ENCODE measurements around the gene CTPS2.
"Not testable (repeated sequence)": the region's sequence is repeated elsewhere in the genome, so short reads cannot be mapped to it uniquely, and the experiment has no call there.

Gene CTPS2

GRCh38 chrX:16587836-16588235 lies 124.6 kb downstream of the CTPS2 start:
- TF ChIP-seq POLR2A (IDR thresholded peaks at IDR 0.05; ENCODE audit: extremely low read depth, insufficient read length) (no peak), CTCF (IDR thresholded peaks at IDR 0.05; ENCODE audit: low read depth, low read length) (no peak), MYC (IDR thresholded peaks at IDR 0.05; ENCODE audit: low read depth, low read length) (no peak)
- TF ChIP-seq, protein P1, sequence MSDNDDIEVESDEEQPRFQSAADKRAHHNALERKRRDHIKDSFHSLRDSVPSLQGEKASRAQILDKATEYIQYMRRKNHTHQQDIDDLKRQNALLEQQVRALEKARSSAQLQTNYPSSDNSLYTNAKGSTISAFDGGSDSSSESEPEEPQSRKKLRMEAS (IDR thresholded peaks at IDR 0.05; ENCODE audit: low read depth, low read length), result no peak
- H3K4me3 ChIP-seq (ENCODE audit: low read depth, low read length), result no peak overlapping the region
- DNase-seq (ENCODE audit: low read depth), result no peak

- TF ChIP-seq CTCF (IDR thresholded peaks at IDR 0.05; ENCODE audit: low read depth, low read length), result no peak
- TF ChIP-seq, protein P1 (IDR thresholded peaks at IDR 0.05; ENCODE audit: low read depth, low read length), result no peak
- no peak for TF ChIP-seq MYC (IDR thresholded peaks at IDR 0.05; ENCODE audit: low read depth, low read length)
- no peak for TF ChIP-seq POLR2A (IDR thresholded peaks at IDR 0.05; ENCODE audit: extremely low read depth, insufficient read length)
- DNase-seq (ENCODE audit: low read depth), result no peak
- no peak overlapping the region for H3K4me3 ChIP-seq (ENCODE audit: low read depth, low read length)
Observed at GRCh38 chrX:16586377-16587112, 125.9 kb downstream of the CTPS2 start.

GRCh38 chrX:16585486-16586376 lies 126.7 kb downstream of the CTPS2 start:
- no peak for DNase-seq (ENCODE audit: low read depth)
- H3K4me3 ChIP-seq (ENCODE audit: low read depth, low read length), result no peak overlapping the region
- no peak for TF ChIP-seq POLR2A (IDR thresholded peaks at IDR 0.05; ENCODE audit: extremely low read depth, insufficient read length)
- TF ChIP-seq MYC (IDR thresholded peaks at IDR 0.05; ENCODE audit: low read depth, low read length), result no peak
- TF ChIP-seq, protein P1 (IDR thresholded peaks at IDR 0.05; ENCODE audit: low read depth, low read length), result no peak
- TF ChIP-seq CTCF (IDR thresholded peaks at IDR 0.05; ENCODE audit: low read depth, low read length), result no peak

- not testable (repeated sequence) for H3K4me3 ChIP-seq (ENCODE audit: low read depth, low read length); DNase-seq (ENCODE audit: low read depth)
Observed at GRCh38 chrX:16580004-16580797, 132.3 kb downstream of the CTPS2 start.

DNA sequence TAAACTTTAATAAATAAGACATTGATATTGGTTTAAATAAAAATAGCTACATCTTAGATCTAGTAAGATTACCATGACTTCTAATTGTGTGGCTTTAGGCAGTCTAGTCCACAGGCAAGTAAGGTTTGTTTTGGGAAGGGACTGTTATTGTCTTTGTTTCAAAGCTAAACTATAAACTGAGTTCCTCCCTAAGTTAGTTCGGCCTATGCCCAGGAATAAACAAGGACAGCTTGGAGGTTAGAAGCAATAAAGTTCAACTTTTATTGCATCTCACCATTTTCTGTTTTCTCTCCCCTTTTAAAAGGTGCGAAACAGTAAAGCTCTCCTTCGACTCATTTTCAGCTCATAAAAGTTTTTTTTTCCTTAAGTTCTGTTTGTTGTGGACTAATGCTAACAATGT lies 133.0 kb downstream of the CTPS2 start:
- TF ChIP-seq, protein P1 (IDR thresholded peaks at IDR 0.05; ENCODE audit: low read depth, low read length), result no peak
- TF ChIP-seq CTCF (IDR thresholded peaks at IDR 0.05; ENCODE audit: low read depth, low read length) (no peak), MYC (IDR thresholded peaks at IDR 0.05; ENCODE audit: low read depth, low read length) (no peak), POLR2A (IDR thresholded peaks at IDR 0.05; ENCODE audit: extremely low read depth, insufficient read length) (no peak)
- DNase-seq (ENCODE audit: low read depth), result no peak
- H3K4me3 ChIP-seq (ENCODE audit: low read depth, low read length), result no peak overlapping the region
